T-helper 1 cell treated with Interleukin-12 subunit alpha and Interleukin-12 subunit beta and Interleukin-4 antibody, amounts not matched to agents 30 μg/mL and 1 μg/mL, for 36 hours (primary cell): ENCODE data around the gene SLC9C1.

Experiments
- H3K27ac Mint-ChIP-seq: one replicate; pipeline ENCODE4 v1.8.0; 2021; ENCODE audit warnings: mild to moderate bottlenecking, mixed read lengths
- H3K27me3 Mint-ChIP-seq: one replicate; pipeline ENCODE4 v1.8.0; 2021; ENCODE audit warnings: low read depth, mixed read lengths
- H3K36me3 Mint-ChIP-seq: one replicate; pipeline ENCODE4 v1.8.0; 2021; ENCODE audit warnings: low read depth, mixed read lengths
- H3K4me1 Mint-ChIP-seq: one replicate; pipeline ENCODE4 v1.8.0; 2021; ENCODE audit warnings: low read depth, mixed read lengths
- H3K4me3 Mint-ChIP-seq: one replicate; pipeline ENCODE4 v1.8.0; 2021; ENCODE audit warnings: mild to moderate bottlenecking, moderate library complexity, mixed read lengths
- H3K9me3 Mint-ChIP-seq: one replicate; pipeline ENCODE4 v1.8.0; 2021; ENCODE audit warnings: mixed read lengths

SLC9C1 gene

GRCh38 chr3:112123548-112123947, 170.5 kb downstream of the SLC9C1 start:
- peaks cover 37% of the 10 kb centered on the region for H3K36me3 Mint-ChIP-seq
- peaks cover 49% of the 10 kb centered on the region for H3K4me1 Mint-ChIP-seq
- no peaks in the 10 kb centered on the region for H3K9me3 Mint-ChIP-seq
- no peak overlapping the region for H3K4me3 Mint-ChIP-seq
- H3K27ac Mint-ChIP-seq: no peak overlapping the region
- no peaks in the 10 kb centered on the region for H3K27me3 Mint-ChIP-seq

GRCh38 chr3:112122870-112123269, 171.1 kb downstream of the SLC9C1 start:
- no peaks in the 10 kb centered on the region for H3K27me3 Mint-ChIP-seq
- no peaks in the 10 kb centered on the region for H3K9me3 Mint-ChIP-seq
- no peak overlapping the region for H3K4me3 Mint-ChIP-seq
- peaks cover 40% of the 10 kb centered on the region for H3K36me3 Mint-ChIP-seq
- H3K27ac Mint-ChIP-seq: no peak overlapping the region
- H3K4me1 Mint-ChIP-seq: peaks cover 47% of the 10 kb centered on the region

- Mint-ChIP-seq H3K27me3 (no peaks in the 10 kb centered on the region), H3K36me3 (peaks cover 45% of the 10 kb centered on the region), H3K9me3 (no peaks in the 10 kb centered on the region), H3K27ac (no peak overlapping the region), H3K4me1 (peaks cover 38% of the 10 kb centered on the region), H3K4me3 (no peak overlapping the region)
These were observed 172.2 kb downstream of the SLC9C1 start for GRCh38 chr3:112121577-112122547.

DNA sequence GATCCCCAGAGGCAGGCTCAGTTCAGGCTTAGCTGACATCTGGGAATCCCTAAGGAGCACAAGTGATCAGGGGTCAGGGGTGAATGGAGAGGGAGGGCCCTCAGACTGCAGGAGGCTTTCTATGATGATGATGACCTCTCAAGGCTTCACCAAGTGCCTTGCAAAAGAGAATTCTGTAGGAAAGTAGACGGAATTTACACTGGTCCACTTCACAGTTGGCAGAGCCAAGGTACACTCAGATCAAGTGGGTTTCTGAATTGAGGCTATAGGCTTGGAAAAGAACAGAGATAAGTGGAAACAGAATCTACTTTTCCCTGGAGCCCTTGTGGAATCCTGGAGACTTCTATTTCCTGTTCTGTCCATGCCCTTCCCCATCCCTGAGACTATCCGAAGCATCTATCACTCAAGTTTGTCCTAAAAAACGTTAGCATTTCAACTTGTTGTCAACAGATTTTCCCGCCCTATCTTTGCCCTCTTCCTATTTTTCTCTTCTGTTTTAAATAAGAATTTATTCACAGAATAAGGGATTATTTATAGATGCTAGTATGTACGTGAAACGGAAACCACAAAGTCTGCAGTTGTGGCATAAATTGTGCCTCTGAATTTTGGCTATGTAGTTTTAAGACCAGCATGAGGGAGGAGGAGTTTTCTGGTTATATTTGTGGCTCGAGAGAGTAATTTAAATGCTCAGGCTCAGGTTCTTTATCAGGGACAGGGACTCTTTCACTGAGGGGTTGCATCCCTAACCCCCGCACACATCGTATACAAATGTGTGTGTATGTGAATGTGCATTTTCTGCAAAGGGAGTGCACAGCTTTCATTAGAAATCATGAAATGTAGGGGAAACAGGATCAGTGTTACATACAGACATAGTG, 173.8 kb downstream of the SLC9C1 start:
- Mint-ChIP-seq H3K9me3 (no peaks in the 10 kb centered on the region), H3K4me1 (peaks cover 24% of the 10 kb centered on the region), H3K27ac (peak overlapping the region; percentile 55), H3K36me3 (peaks cover 38% of the 10 kb centered on the region), H3K27me3 (no peaks in the 10 kb centered on the region), H3K4me3 (peak overlapping the region; percentile 4)

- Mint-ChIP-seq H3K27ac (no peak overlapping the region), H3K4me3 (no peak overlapping the region), H3K27me3 (no peaks in the 10 kb centered on the region), H3K4me1 (peaks cover 32% of the 10 kb centered on the region), H3K9me3 (no peaks in the 10 kb centered on the region), H3K36me3 (peaks cover 29% of the 10 kb centered on the region)
These were observed 176.0 kb downstream of the SLC9C1 start for GRCh38 chr3:112117841-112118571.

DNA sequence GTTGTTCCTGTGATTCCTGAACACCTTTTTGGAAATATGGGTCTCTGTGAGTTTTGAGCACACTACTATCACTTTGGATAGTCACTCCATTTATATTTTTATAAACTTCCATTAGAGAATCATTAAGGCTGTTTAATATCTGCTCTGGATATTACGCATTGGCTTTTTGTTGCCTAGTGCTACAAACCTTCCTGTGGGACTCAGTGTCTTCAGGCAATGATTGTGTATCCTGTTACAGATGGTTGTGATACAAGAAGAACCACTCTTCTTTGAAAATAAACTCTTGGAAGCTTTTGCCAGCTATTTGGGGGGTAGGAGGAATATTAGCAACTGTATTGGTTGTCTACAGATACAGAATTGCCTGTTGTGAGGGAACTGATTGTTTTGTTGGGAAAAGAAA, 176.6 kb downstream of the SLC9C1 start:
- H3K27me3 Mint-ChIP-seq: no peaks in the 10 kb centered on the region
- peaks cover 28% of the 10 kb centered on the region for H3K36me3 Mint-ChIP-seq
- H3K9me3 Mint-ChIP-seq: no peaks in the 10 kb centered on the region
- H3K4me1 Mint-ChIP-seq: peaks cover 33% of the 10 kb centered on the region
- no peak overlapping the region for H3K27ac Mint-ChIP-seq
- no peak overlapping the region for H3K4me3 Mint-ChIP-seq

- Mint-ChIP-seq H3K27ac (no peak overlapping the region), H3K4me3 (no peak overlapping the region), H3K27me3 (no peaks in the 10 kb centered on the region), H3K9me3 (no peaks in the 10 kb centered on the region), H3K4me1 (peaks cover 33% of the 10 kb centered on the region), H3K36me3 (peaks cover 27% of the 10 kb centered on the region)
These were observed 177.2 kb downstream of the SLC9C1 start for GRCh38 chr3:112116748-112117186.

GRCh38 chr3:112115806-112116383, 178.1 kb downstream of the SLC9C1 start:
- peaks cover 27% of the 10 kb centered on the region for H3K36me3 Mint-ChIP-seq
- H3K4me1 Mint-ChIP-seq: peaks cover 30% of the 10 kb centered on the region
- H3K27ac Mint-ChIP-seq: no peak overlapping the region
- no peak overlapping the region for H3K4me3 Mint-ChIP-seq
- H3K27me3 Mint-ChIP-seq: no peaks in the 10 kb centered on the region
- no peaks in the 10 kb centered on the region for H3K9me3 Mint-ChIP-seq

DNA sequence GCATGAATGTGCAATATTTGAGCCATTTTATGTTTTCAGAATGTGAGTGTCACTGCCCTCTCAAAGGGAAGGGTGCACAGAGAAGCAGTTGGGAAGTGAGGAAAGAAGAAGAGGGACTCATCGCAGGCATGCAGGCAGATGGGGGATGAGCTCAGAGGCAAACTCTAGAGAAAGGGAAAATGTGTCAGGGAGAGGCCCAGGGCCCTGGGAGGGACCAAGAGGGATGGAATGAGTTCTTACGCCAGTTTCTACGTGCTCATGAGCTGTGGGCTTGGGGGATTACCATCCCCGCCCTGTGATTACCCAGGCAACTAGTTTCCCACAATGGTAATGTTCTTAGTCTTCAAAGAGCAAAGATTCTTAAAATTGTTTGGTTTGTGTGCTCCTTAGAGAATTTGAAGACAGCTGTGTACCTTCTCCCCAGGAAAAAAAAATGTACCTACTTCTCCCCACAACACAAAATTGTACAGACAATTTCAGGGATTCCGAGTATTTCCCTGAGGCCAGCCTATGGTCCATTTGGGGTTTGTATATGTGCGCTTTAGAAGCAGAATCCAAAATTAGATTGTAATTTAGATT, 178.8 kb downstream of the SLC9C1 start:
- H3K36me3 Mint-ChIP-seq: peaks cover 32% of the 10 kb centered on the region
- H3K27me3 Mint-ChIP-seq: no peaks in the 10 kb centered on the region
- no peak overlapping the region for H3K4me3 Mint-ChIP-seq
- H3K9me3 Mint-ChIP-seq: no peaks in the 10 kb centered on the region
- H3K27ac Mint-ChIP-seq: peak overlapping the region; percentile 42
- peaks cover 26% of the 10 kb centered on the region for H3K4me1 Mint-ChIP-seq

DNA sequence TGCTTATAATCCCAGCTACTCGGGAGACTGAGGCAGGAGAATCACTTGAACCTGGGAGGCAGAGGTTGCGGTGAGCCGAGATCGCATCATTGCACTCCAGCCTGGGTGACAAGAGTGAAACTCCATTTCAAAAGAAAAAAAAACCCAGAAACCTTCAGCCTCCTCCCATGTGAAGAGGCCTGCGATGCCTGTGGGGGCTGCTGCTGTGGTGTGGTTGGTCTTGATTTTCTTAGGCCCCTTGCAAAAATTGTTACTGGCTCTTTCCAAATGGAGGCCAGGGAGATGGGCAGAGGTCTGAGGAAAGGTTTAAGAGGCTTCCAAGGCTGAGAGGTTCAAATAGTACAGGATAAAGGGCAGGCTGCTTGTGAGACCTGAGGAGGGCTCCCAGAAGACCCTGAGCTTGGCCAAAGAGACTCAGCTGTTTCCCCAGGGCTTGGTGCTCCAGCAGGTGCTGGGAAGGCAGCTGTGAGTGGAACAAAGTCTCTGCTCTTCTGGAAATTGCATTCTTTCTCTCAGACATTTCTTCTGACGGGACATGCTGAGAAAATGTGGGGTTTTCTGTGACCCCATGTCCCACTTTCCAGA, 179.3 kb downstream of the SLC9C1 start:
- Mint-ChIP-seq H3K4me3 (no peak overlapping the region), H3K4me1 (peaks cover 22% of the 10 kb centered on the region), H3K27me3 (no peaks in the 10 kb centered on the region), H3K27ac (no peak overlapping the region), H3K9me3 (no peaks in the 10 kb centered on the region), H3K36me3 (peaks cover 34% of the 10 kb centered on the region)

- no peak overlapping the region for H3K27ac Mint-ChIP-seq
- peaks cover 23% of the 10 kb centered on the region for H3K36me3 Mint-ChIP-seq
- H3K27me3 Mint-ChIP-seq: no peaks in the 10 kb centered on the region
- peaks cover 9% of the 10 kb centered on the region for H3K4me1 Mint-ChIP-seq
- H3K4me3 Mint-ChIP-seq: no peak overlapping the region
- H3K9me3 Mint-ChIP-seq: no peaks in the 10 kb centered on the region
These were observed 182.1 kb downstream of the SLC9C1 start for GRCh38 chr3:112111785-112112402.

DNA sequence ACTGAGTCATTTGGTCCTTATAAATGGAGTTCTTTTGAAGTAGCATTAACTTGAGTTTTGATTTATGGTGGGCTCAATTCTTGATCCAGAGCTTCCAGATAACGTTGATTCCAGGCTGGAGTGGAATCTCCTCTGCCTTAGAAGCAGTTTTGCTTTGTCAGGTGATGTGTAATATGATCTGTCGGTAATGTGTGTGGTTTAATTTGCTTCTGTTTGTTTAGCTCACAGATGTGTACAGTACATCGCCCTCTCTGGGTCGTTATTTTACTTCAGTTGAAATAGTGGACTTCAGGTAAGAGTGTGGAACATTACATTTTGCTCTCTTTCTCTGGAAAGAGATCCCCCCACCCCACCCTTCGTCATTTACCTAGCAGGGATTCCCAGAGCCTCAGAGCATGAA, 184.7 kb downstream of the SLC9C1 start:
- H3K9me3 Mint-ChIP-seq: no peaks in the 10 kb centered on the region
- peaks cover 24% of the 10 kb centered on the region for H3K36me3 Mint-ChIP-seq
- H3K4me3 Mint-ChIP-seq: no peak overlapping the region
- H3K27me3 Mint-ChIP-seq: no peaks in the 10 kb centered on the region
- no peak overlapping the region for H3K27ac Mint-ChIP-seq
- peaks cover 7% of the 10 kb centered on the region for H3K4me1 Mint-ChIP-seq

DNA sequence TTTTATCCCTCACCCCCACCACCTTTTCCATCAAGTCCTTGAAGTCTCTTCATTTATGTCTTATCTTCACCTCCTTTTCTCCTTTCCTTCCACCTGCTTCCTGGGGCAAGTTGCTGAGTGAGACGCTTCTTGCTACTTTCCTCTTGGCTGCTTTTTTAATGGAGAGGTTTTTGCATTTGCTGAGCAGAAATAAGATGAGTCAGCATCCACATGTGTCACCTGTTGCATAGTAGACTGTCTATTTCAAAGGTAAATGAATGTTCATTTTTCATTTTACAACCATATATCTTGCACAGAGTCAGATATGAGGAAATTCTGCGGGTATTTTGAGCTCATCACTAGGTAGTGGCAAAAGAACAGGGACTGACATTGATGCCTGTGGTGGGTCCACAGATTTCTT, 189.2 kb downstream of the SLC9C1 start:
- H3K36me3 Mint-ChIP-seq: peaks cover 15% of the 10 kb centered on the region
- no peak overlapping the region for H3K27ac Mint-ChIP-seq

More for the DNA sequence above, 189.2 kb downstream of the SLC9C1 start:
- peaks cover 3% of the 10 kb centered on the region for H3K4me1 Mint-ChIP-seq
- no peak overlapping the region for H3K4me3 Mint-ChIP-seq
- H3K27me3 Mint-ChIP-seq: no peaks in the 10 kb centered on the region
- no peaks in the 10 kb centered on the region for H3K9me3 Mint-ChIP-seq
